GM12801 (cell line): ENCODE data around the gene MTOR.

Experiments
- CTCF ChIP-seq: IDR thresholded peaks from one replicate; pipeline ENCODE4 v1.5.1; 2011; ENCODE audit warnings: control low read depth; ENCODE audit not compliant: insufficient read length; ENCODE audit errors: extremely low read depth

The MTOR gene

GRCh38 chr1:11207898-11208611, 54.3 kb downstream of the MTOR start:
- TF ChIP-seq CTCF, result no peak

GRCh38 chr1:11204396-11205190, 57.8 kb downstream of the MTOR start:
- TF ChIP-seq CTCF, result no peak

GRCh38 chr1:11198851-11199594, 63.3 kb downstream of the MTOR start:
- no peak for TF ChIP-seq CTCF

GRCh38 chr1:11198257-11198656, 64.1 kb downstream of the MTOR start:
- TF ChIP-seq CTCF, result no peak

GRCh38 chr1:11197359-11197758, 65.0 kb downstream of the MTOR start:
- no peak for TF ChIP-seq CTCF

- TF ChIP-seq CTCF, result no peak
Observed at GRCh38 chr1:11196945-11197344, 65.4 kb downstream of the MTOR start.
